Mucosa of descending colon (tissue), 3 donors: ENCODE results near the gene DNM3. TPM values are rescaled to one million over a fixed set of nuclear protein-coding genes. Genes with fewer than 3 reads are reported as not detected.
A peak's percentile ranks its signal among the peaks of the same experiment; 100 is the strongest.

Experiments
- ATAC-seq: fragments of 200-7000 bp; cut with Tn5 transposase; one replicate; pipeline ENCODE4 v1.9.1; 2020; ENCODE audit warnings: mild to moderate bottlenecking, moderate library complexity
- DNase-seq, 3 donors: peaks; one replicate each; pipeline ENCODE4 v3.0.0-alpha.2; 2020
- H3K36me3 ChIP-seq: fragments of 200-600 bp; one replicate; pipeline ENCODE4 v1.8.0; 2021; ENCODE audit warnings: low read depth, mild to moderate bottlenecking
- H3K4me1 ChIP-seq: fragments of 200-600 bp; one replicate; pipeline ENCODE4 v1.8.0; 2021; ENCODE audit warnings: low read depth, mild to moderate bottlenecking
- H3K4me3 ChIP-seq: fragments of 200-600 bp; one replicate; pipeline ENCODE4 v1.8.0; 2021; ENCODE audit warnings: mild to moderate bottlenecking
- H3K9me3 ChIP-seq: fragments of 200-600 bp; one replicate; pipeline ENCODE4 v1.8.0; 2021; ENCODE audit warnings: mild to moderate bottlenecking
- CTCF ChIP-seq: fragments of 200-600 bp; IDR thresholded peaks from one replicate; pipeline ENCODE4 v1.8.0; 2022; ENCODE audit warnings: antibody characterized with exemption, mild to moderate bottlenecking
- intact Hi-C, 2 donors: fragments of 100-400 bp; cut with DNase I in 1 of 2; cut with micrococcal nuclease in 1 of 2; formaldehyde crosslinking; loops; one replicate each; pipeline versions ENCODE4 v1.11.0 to v1.11.1; 2022; cut with DNase I, micrococcal nuclease
- total RNA-seq, 3 donors: library from RNA; stranded (reverse); fragmentation: NEBNext Ultra II Directional in 2 of 3; extraction: Animal tissue kit (Norgen Biotek cat#: 25700) in 2 of 3; gene quantifications; one replicate each; pipeline versions ENCODE4 v1.2.1 to v1.2.4, GENCODE V29; 2021 to 2023
- donor health status: DM: no; HTN: no; CAD: no; lungs with moderate emphysema.
- donor health status: DM: no; HTN: no; CAD: no.
- donor health status: DM: no; HTN: yes; CAD: no.

The DNM3 gene
- total RNA-seq, 3 donors from 2014 or later, result 1.4 to 6.4 (median 2.1) TPM

- ATAC-seq (no peak), DNase-seq (no peak)
- Histone ChIP-seq H3K4me1 (peaks cover 2% of the 10 kb centered on the region), H3K4me3 (no peak overlapping the region), H3K36me3 (no peaks in the 10 kb centered on the region), H3K9me3 (no peaks in the 10 kb centered on the region)
- intact Hi-C loops, result no loop called here
- TF ChIP-seq CTCF, result no peak
Observed at GRCh38 chr1:172377565-172377964, 536.3 kb downstream of the DNM3 start.

GRCh38 chr1:172378109-172378760 lies 536.9 kb downstream of the DNM3 start:
- no peak overlapping the region for H3K4me3 ChIP-seq
- peaks cover 2% of the 10 kb centered on the region for H3K4me1 ChIP-seq
- DNase-seq (no peak), ATAC-seq (no peak)
- TF ChIP-seq CTCF, result no peak
- H3K36me3 ChIP-seq, result no peaks in the 10 kb centered on the region
- H3K9me3 ChIP-seq, result no peaks in the 10 kb centered on the region
- intact Hi-C loops, result no loop called here

GRCh38 chr1:172380441-172381244 lies 539.3 kb downstream of the DNM3 start:
- Histone ChIP-seq H3K4me3 (no peak overlapping the region), H3K9me3 (no peaks in the 10 kb centered on the region), H3K36me3 (no peaks in the 10 kb centered on the region), H3K4me1 (peaks cover 2% of the 10 kb centered on the region)
- peak; percentile 77 for ATAC-seq
- DNase-seq, result no peak
- no peak for TF ChIP-seq CTCF
- intact Hi-C loops, result no loop called here

GRCh38 chr1:172381946-172382345 lies 540.6 kb downstream of the DNM3 start:
- no peaks in the 10 kb centered on the region for H3K36me3 ChIP-seq
- no peak for TF ChIP-seq CTCF
- H3K4me3 ChIP-seq, result no peak overlapping the region
- intact Hi-C loops, result no loop called here
- peaks cover 2% of the 10 kb centered on the region for H3K4me1 ChIP-seq
- no peak for DNase-seq
- H3K9me3 ChIP-seq, result no peaks in the 10 kb centered on the region
- peak; percentile 82 for ATAC-seq

GRCh38 chr1:172382406-172382805 lies 541.1 kb downstream of the DNM3 start:
- DNase-seq (no peak), ATAC-seq (no peak)
- TF ChIP-seq CTCF, result no peak
- intact Hi-C loops, result no loop called here
- peaks cover 2% of the 10 kb centered on the region for H3K4me1 ChIP-seq
- no peaks in the 10 kb centered on the region for H3K36me3 ChIP-seq
- H3K9me3 ChIP-seq, result no peaks in the 10 kb centered on the region
- no peak overlapping the region for H3K4me3 ChIP-seq
